ENCODE data around the gene ZNF593. TPM values are rescaled to one million over a fixed set of nuclear protein-coding genes. Genes with fewer than 3 reads are reported as not detected.

ZNF593 gene
- total RNA-seq, 1 experiment from 2014 or later: 165 TPM

DNA sequence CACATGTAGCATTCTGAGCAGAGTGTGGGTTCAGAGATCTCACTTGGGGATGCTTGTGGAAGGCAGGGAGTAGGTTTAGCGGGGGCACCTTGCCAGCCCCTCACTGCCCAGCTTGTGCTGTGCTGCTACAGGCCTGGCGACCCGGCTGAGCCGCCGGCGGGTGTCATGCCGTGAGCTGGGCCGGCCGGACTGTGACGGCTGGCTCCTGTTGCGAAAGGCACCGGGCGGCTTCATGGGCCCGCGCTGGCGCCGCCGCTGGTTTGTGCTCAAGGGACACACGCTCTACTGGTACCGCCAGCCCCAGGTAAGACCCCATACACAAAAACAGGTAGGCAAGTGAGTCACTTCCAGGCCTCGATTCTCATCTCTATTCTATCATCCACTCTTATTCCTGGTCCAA, 15.2 kb downstream of the ZNF593 start:
- Histone ChIP-seq H3F3A (ENCODE audit: low read length, unreplicated experiment) (no peaks in the 10 kb centered on the region), H3K9me3 (ENCODE audit: low read length) (no peaks in the 10 kb centered on the region), H3K4me3 (ENCODE audit: low read length) (no peak overlapping the region), H3K79me2 (ENCODE audit: low read length) (no peaks in the 10 kb centered on the region), H3K9ac (ENCODE audit: low read length) (no peak overlapping the region), H2AFZ (ENCODE audit: low read length) (no peak overlapping the region), H3K4me2 (ENCODE audit: low read length) (no peak overlapping the region), H3K27me3 (ENCODE audit: low read length) (no peaks in the 10 kb centered on the region), H3K4me1 (ENCODE audit: insufficient read depth, low read length) (peaks cover 17% of the 10 kb centered on the region), H3K9me2 (replicated peaks; ENCODE audit: low read length) (no peaks in the 10 kb centered on the region), H3K36me3 (ENCODE audit: low read depth, low read length) (peaks cover 7% of the 10 kb centered on the region; the same call in 1 of the 2 replicates), H4K20me1 (ENCODE audit: low read length) (no peaks in the 10 kb centered on the region), H3K27ac (ENCODE audit: low read length) (no peak overlapping the region)
- POLR2A ChIA-PET (ENCODE audit: unreplicated experiment): no interaction called here
- ATAC-seq (no peak), DNase-seq (no peak)
- no peak for TF ChIP-seq EZH2 (IDR thresholded peaks at IDR 0.05; ENCODE audit: low read length, unreplicated experiment)
- TF ChIP-seq, protein P1, sequence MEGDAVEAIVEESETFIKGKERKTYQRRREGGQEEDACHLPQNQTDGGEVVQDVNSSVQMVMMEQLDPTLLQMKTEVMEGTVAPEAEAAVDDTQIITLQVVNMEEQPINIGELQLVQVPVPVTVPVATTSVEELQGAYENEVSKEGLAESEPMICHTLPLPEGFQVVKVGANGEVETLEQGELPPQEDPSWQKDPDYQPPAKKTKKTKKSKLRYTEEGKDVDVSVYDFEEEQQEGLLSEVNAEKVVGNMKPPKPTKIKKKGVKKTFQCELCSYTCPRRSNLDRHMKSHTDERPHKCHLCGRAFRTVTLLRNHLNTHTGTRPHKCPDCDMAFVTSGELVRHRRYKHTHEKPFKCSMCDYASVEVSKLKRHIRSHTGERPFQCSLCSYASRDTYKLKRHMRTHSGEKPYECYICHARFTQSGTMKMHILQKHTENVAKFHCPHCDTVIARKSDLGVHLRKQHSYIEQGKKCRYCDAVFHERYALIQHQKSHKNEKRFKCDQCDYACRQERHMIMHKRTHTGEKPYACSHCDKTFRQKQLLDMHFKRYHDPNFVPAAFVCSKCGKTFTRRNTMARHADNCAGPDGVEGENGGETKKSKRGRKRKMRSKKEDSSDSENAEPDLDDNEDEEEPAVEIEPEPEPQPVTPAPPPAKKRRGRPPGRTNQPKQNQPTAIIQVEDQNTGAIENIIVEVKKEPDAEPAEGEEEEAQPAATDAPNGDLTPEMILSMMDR (conservative IDR thresholded peaks at IDR 0.05; ENCODE audit: low read depth, low read length): no peak
- TF ChIP-seq EZH2phosphoT487 (IDR thresholded peaks at IDR 0.05; ENCODE audit: borderline replicate concordance, low read length): no peak
- no TSS peak for BruUV-seq (replicated peaks)
- intact Hi-C loops (cut with micrococcal nuclease): no loop called here
- CTCF ChIA-PET: no interaction called here

GRCh38 chr1:26187882-26188281, 18.2 kb downstream of the ZNF593 start:
- H4K20me1 ChIP-seq (ENCODE audit: low read length): no peaks in the 10 kb centered on the region
- H3K36me3 ChIP-seq (ENCODE audit: low read depth, low read length): peaks cover 7% of the 10 kb centered on the region; the same call in 1 of the 2 replicates
- TF ChIP-seq EZH2 (IDR thresholded peaks at IDR 0.05; ENCODE audit: low read length, unreplicated experiment) (no peak), EZH2phosphoT487 (IDR thresholded peaks at IDR 0.05; ENCODE audit: borderline replicate concordance, low read length) (no peak)
- TF ChIP-seq, protein P1 (conservative IDR thresholded peaks at IDR 0.05; ENCODE audit: low read depth, low read length): no peak
- H3K9me3 ChIP-seq (ENCODE audit: low read length): no peaks in the 10 kb centered on the region
- DNase-seq (no peak), ATAC-seq (no peak)
- H3K27ac ChIP-seq (ENCODE audit: low read length): no peak overlapping the region
- H2AFZ ChIP-seq (ENCODE audit: low read length): no peak overlapping the region
- H3K4me1 ChIP-seq (ENCODE audit: insufficient read depth, low read length): no peaks in the 10 kb centered on the region
- ChIA-PET CTCF (no interaction called here), POLR2A (ENCODE audit: unreplicated experiment) (no interaction called here)
- no peak overlapping the region for H3K9ac ChIP-seq (ENCODE audit: low read length)
- intact Hi-C loops (cut with micrococcal nuclease): no loop called here
- BruUV-seq (replicated peaks): no TSS peak
- no peaks in the 10 kb centered on the region for H3K27me3 ChIP-seq (ENCODE audit: low read length)
- H3K9me2 ChIP-seq (replicated peaks; ENCODE audit: low read length): no peaks in the 10 kb centered on the region
- H3K79me2 ChIP-seq (ENCODE audit: low read length): no peaks in the 10 kb centered on the region
- H3K4me2 ChIP-seq (ENCODE audit: low read length): no peak overlapping the region
- H3K4me3 ChIP-seq (ENCODE audit: low read length): no peak overlapping the region
- no peaks in the 10 kb centered on the region for H3F3A ChIP-seq (ENCODE audit: low read length, unreplicated experiment)

DNA sequence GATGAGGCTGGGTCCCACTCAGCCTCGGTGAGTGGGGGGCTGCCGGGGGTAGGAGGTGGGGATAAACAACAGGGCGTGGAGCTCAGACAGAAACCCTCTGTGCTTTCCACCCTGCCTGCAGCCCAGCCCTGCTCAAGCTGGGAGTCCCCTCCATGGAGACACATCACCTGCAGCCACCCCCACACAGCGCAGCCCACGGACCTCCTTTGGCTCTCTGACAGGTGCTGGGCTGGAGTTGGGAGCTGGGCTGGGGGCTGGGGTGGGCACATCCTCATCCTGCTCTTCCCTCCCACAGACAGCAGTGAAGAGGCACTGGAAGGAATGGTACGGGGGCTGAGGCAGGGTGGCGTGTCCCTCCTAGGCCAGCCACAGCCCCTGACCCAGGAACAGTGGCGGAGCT, 18.8 kb downstream of the ZNF593 start:
- no peak for ATAC-seq
- Histone ChIP-seq H3K27me3 (ENCODE audit: low read length) (no peaks in the 10 kb centered on the region), H3K9me3 (ENCODE audit: low read length) (no peaks in the 10 kb centered on the region), H3K27ac (ENCODE audit: low read length) (no peak overlapping the region), H2AFZ (ENCODE audit: low read length) (no peak overlapping the region), H3K36me3 (ENCODE audit: low read depth, low read length) (peaks cover 7% of the 10 kb centered on the region; the same call in 1 of the 2 replicates), H3K4me2 (ENCODE audit: low read length) (no peak overlapping the region), H3F3A (ENCODE audit: low read length, unreplicated experiment) (no peaks in the 10 kb centered on the region), H3K79me2 (ENCODE audit: low read length) (no peaks in the 10 kb centered on the region), H3K4me3 (ENCODE audit: low read length) (no peak overlapping the region), H3K9ac (ENCODE audit: low read length) (no peak overlapping the region), H4K20me1 (ENCODE audit: low read length) (no peaks in the 10 kb centered on the region), H3K4me1 (ENCODE audit: insufficient read depth, low read length) (no peaks in the 10 kb centered on the region), H3K9me2 (replicated peaks; ENCODE audit: low read length) (no peaks in the 10 kb centered on the region)
- POLR2A ChIA-PET (ENCODE audit: unreplicated experiment): no interaction called here
- TF ChIP-seq EZH2phosphoT487 (IDR thresholded peaks at IDR 0.05; ENCODE audit: borderline replicate concordance, low read length) (no peak), EZH2 (IDR thresholded peaks at IDR 0.05; ENCODE audit: low read length, unreplicated experiment) (no peak)
- TF ChIP-seq, protein P1 (conservative IDR thresholded peaks at IDR 0.05; ENCODE audit: low read depth, low read length): no peak
- BruUV-seq (replicated peaks): no TSS peak
- CTCF ChIA-PET: interaction anchor here (0.5 kb wide), 1 partner anchor 191 kb away, joined by 4 read pairs; the partner anchor contains the start of gene PAFAH2
- no peak for DNase-seq
- intact Hi-C loops (cut with micrococcal nuclease): no loop called here

Measured in PC-3 (cell line).